GM12878 (cell line): ENCODE results near the gene LIN28B.

Experiments
- ZNF274 ChIP-seq: IDR thresholded peaks from one replicate; pipeline ENCODE4 v1.8.0; 2011; ENCODE audit not compliant: insufficient read length, insufficient read depth
- TF ChIP-seq, protein P1 (sequence below), 3 experiments: IDR thresholded peaks in 2 of 3; conservative IDR thresholded peaks in 1 of 3; 2 replicates each; pipeline ENCODE4 v1.5.1; 2011; ENCODE audit warnings: low read depth in 3 of 3, low read length in 3 of 3, mild to moderate bottlenecking in 3 of 3, control low read depth in 2 of 3, moderate library complexity in 2 of 3, inconsistent platforms in 1 of 3, mixed read lengths in 1 of 3; ENCODE audit not compliant: control insufficient read depth in 2 of 3, insufficient read depth in 1 of 3; ENCODE audit errors: extremely low read depth in 1 of 3
- TF ChIP-seq, protein P2 (sequence below): IDR thresholded peaks from 2 replicates; pipeline ENCODE4 v1.6.1; 2012; ENCODE audit warnings: low read depth, low read length, improper control_type of control experiment

DNA sequence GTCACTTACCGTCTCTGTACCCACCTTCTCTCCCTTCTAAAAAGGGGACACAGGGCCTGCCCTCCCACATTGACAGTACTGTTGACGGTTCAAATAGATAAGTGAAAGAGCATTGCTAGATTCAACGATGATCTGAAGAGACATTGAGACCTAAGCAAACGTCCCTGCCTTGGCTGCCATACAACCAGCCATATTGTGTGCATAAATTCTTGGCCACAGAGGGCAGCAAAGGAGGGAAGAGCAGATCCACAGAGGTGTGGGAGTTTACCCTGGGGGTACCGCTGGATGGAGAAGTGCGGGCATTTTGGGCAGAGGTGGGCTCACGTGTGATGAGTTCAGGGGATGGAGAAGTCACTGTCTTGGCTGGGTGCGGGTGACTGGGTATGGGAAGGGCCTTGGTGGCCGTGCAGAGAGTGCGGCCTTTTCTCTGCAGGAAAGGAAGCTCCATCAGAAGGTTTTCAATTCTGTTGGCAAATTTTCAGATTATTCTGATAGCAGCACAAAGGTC is 137.3 kb downstream of the LIN28B start:
- TF ChIP-seq, protein P1, sequence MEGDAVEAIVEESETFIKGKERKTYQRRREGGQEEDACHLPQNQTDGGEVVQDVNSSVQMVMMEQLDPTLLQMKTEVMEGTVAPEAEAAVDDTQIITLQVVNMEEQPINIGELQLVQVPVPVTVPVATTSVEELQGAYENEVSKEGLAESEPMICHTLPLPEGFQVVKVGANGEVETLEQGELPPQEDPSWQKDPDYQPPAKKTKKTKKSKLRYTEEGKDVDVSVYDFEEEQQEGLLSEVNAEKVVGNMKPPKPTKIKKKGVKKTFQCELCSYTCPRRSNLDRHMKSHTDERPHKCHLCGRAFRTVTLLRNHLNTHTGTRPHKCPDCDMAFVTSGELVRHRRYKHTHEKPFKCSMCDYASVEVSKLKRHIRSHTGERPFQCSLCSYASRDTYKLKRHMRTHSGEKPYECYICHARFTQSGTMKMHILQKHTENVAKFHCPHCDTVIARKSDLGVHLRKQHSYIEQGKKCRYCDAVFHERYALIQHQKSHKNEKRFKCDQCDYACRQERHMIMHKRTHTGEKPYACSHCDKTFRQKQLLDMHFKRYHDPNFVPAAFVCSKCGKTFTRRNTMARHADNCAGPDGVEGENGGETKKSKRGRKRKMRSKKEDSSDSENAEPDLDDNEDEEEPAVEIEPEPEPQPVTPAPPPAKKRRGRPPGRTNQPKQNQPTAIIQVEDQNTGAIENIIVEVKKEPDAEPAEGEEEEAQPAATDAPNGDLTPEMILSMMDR (IDR thresholded peaks at IDR 0.05 in 2 of 3, conservative IDR thresholded peaks at IDR 0.05 in 1 of 3; ENCODE audit: control insufficient read depth in 2 of 3, extremely low read depth in 1 of 3, insufficient read depth in 1 of 3, low read depth in 3 of 3, low read length in 3 of 3): no peak
- no peak for TF ChIP-seq ZNF274
- TF ChIP-seq, protein P2, sequence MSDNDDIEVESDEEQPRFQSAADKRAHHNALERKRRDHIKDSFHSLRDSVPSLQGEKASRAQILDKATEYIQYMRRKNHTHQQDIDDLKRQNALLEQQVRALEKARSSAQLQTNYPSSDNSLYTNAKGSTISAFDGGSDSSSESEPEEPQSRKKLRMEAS: no peak
